Measurements from ENCODE around the gene SLIT1. TPM values are rescaled to one million over a fixed set of nuclear protein-coding genes. Genes with fewer than 3 reads are reported as not detected.

SLIT1 gene
- total and polyA plus RNA-seq, 2 of the 8 experiments (the other 6 are each of a cell fraction or from before 2014, with no cell fraction given), result 0.70 to 0.88 TPM

GRCh38 chr10:97019213-97019844 lies 166.4 kb downstream of the SLIT1 start (continued):
- no peak for TF ChIP-seq PHF8 (conservative IDR thresholded peaks at IDR 0.05; ENCODE audit: low read depth, low read length)
- no peak for TF ChIP-seq SIRT6 (IDR thresholded peaks at IDR 0.05; ENCODE audit: low read length)
- no peak for TF ChIP-seq ATF2 (IDR thresholded peaks at IDR 0.05; ENCODE audit: low read length)
- no peak for TF ChIP-seq KDM5A (IDR thresholded peaks at IDR 0.05; ENCODE audit: low read length)

Measured in H1 (cell line).